Measurements from ENCODE around the gene INCA1. TPM values are rescaled to one million over a fixed set of nuclear protein-coding genes. Genes with fewer than 3 reads are reported as not detected.
A peak's percentile ranks its signal among the peaks of the same experiment; 100 is the strongest.

The INCA1 gene
- total RNA-seq, 1 donor, result 0.36 TPM

- no peak for TF ChIP-seq CTCF (IDR thresholded peaks at IDR 0.05; ENCODE audit: insufficient read depth, low read length)
- H3K4me3 ChIP-seq (ENCODE audit: low read depth, low read length), result peak overlapping the region; percentile 45
- DNase-seq (ENCODE audit: low read depth), result no peak
Measured at GRCh38 chr17:4950075-4950745, 47.1 kb downstream of the INCA1 start.

GRCh38 chr17:4949321-4950074 is 47.8 kb downstream of the INCA1 start:
- peak; percentile 69 for DNase-seq (ENCODE audit: low read depth)
- TF ChIP-seq CTCF (IDR thresholded peaks at IDR 0.05; ENCODE audit: insufficient read depth, low read length), result no peak
- H3K4me3 ChIP-seq (ENCODE audit: low read depth, low read length), result peak overlapping the region; percentile 71

- peak overlapping the region; percentile 71 for H3K4me3 ChIP-seq (ENCODE audit: low read depth, low read length)
- no peak for TF ChIP-seq CTCF (IDR thresholded peaks at IDR 0.05; ENCODE audit: insufficient read depth, low read length)
- peak; percentile 84 for DNase-seq (ENCODE audit: low read depth)
Measured at GRCh38 chr17:4948931-4949320, 48.4 kb downstream of the INCA1 start.

- DNase-seq (ENCODE audit: low read depth), result peak; percentile 95
- peak within 1 kb of the TSS; percentile 98 for H3K4me3 ChIP-seq (ENCODE audit: low read depth, low read length)
- TF ChIP-seq CTCF (IDR thresholded peaks at IDR 0.05; ENCODE audit: insufficient read depth, low read length), result no peak
Measured at GRCh38 chr17:4948166-4948930, 49.0 kb downstream of the INCA1 start, which contains the start of gene PFN1. Gene PFN1, minus strand, starts transcription at chr17:4948530. Its CDS starts 136 bp downstream, at chr17:4948394.

- no peak for TF ChIP-seq CTCF (IDR thresholded peaks at IDR 0.05; ENCODE audit: insufficient read depth, low read length)
- DNase-seq (ENCODE audit: low read depth), result peak; percentile 31
- peak overlapping the region; percentile 98 for H3K4me3 ChIP-seq (ENCODE audit: low read depth, low read length)
Measured at GRCh38 chr17:4947411-4948165, 49.7 kb downstream of the INCA1 start.

GRCh38 chr17:4947010-4947410 is 50.3 kb downstream of the INCA1 start:
- TF ChIP-seq CTCF (IDR thresholded peaks at IDR 0.05; ENCODE audit: insufficient read depth, low read length), result no peak
- no peak for DNase-seq (ENCODE audit: low read depth)
- peak overlapping the region; percentile 98 for H3K4me3 ChIP-seq (ENCODE audit: low read depth, low read length)

Data from fibroblast of the aortic adventitia (primary cell).